HG03442 (cell line): ENCODE data around the gene RIPK3.

Source experiments
- ATAC-seq: cut with Tn5 transposase; IDR thresholded peaks from one replicate; pipeline ENCODE4 v1.9.1; 2021; ENCODE audit warnings: mild to moderate bottlenecking, moderate library complexity; ENCODE audit not compliant: unreplicated experiment

RIPK3 gene

DNA sequence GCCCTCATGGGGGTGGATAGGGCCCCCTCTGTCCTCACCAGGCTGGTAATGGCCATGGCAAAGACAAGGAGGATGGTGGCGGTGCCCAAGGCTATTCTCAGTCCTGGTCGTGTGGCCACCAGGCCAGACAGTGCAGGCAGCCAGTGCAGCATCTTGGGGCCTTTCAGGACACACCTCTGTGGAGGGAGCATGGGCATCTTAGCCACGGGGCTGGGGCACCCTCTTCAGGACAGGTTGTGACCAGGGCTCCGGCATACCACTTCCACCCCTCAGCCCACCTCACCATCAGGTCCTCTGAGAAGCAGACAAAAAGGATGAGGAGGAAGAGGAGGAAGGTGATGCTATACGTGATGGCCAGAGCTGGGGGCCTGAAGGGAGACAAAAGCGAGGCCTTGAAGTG lies 15.8 kb downstream of the RIPK3 start:
- no peak for ATAC-seq

DNA sequence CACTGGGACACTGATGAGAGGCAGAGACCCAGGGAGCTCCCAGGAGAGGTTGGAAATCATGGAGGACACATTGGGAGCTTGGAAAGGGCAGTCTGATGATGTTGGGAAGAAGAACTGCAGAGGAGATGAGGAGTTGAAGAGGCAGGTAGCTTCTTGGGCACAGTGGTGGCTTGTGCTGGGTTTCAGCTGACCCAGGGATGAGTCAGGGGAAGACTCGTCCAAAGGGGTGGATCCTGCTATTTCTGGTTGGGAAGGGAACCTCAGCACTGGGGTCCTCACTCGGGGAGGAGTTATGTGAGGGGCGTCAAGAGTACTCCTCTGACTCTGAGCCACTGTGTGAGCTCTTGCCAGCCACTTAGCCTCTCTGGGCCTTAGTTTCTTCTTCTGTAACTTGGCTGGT lies 16.4 kb downstream of the RIPK3 start:
- ATAC-seq: no peak

DNA sequence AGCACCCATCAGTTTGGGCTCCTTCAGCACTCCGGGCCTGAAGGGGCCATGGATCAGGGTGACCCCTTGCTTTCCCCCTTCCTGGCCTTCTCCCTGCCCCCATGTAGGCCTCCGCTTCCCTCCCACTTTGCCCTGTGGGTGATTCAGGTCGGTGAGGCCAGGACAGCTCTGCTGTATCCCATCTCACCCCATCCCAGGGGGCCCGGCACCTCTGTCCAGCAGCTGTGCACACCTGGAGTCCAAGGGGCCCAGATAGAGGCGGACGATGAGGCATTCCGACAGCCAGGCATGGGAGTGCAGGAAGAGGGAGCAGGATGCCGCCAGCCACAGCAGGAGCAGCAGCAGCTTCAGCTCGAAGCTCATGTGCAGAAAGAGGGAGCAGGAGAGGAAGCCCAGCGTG lies 17.1 kb downstream of the RIPK3 start:
- ATAC-seq: no peak

DNA sequence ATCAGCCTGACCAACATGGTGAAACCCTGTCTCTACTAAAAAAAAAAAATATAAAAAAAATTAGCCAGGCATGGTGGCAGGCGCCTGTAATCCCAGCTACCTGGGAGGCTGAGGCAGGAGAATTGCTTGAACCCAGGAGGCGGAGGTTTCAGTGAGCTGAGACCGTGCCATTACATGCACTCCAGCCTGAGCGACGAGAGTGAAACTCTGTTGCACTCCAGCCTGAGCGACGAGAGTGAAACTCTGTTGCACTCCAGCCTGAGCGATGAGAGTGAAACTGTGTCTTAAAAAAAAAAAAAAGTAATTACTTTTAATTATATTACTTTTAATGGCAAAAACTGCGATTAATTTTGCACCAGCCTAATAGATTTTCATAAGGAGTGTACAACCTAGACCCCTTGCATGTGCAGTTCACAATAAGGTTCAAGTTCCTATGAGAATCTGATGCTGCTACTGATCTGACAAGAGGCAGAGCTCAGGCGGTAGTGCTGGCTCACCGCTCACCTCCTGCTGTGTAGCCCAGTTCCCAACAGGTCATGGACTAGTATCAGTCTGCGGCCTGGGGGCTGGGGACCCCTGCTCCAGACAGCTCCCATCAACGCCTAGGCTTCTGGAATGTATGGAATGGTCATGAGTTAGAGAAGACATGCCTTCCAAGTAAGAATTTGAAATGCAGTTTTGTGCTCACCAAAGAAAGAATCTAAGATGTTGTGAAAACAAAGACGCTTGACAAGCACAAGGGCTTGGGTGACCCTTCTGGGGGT lies 18.4 kb downstream of the RIPK3 start:
- ATAC-seq: no peak

DNA sequence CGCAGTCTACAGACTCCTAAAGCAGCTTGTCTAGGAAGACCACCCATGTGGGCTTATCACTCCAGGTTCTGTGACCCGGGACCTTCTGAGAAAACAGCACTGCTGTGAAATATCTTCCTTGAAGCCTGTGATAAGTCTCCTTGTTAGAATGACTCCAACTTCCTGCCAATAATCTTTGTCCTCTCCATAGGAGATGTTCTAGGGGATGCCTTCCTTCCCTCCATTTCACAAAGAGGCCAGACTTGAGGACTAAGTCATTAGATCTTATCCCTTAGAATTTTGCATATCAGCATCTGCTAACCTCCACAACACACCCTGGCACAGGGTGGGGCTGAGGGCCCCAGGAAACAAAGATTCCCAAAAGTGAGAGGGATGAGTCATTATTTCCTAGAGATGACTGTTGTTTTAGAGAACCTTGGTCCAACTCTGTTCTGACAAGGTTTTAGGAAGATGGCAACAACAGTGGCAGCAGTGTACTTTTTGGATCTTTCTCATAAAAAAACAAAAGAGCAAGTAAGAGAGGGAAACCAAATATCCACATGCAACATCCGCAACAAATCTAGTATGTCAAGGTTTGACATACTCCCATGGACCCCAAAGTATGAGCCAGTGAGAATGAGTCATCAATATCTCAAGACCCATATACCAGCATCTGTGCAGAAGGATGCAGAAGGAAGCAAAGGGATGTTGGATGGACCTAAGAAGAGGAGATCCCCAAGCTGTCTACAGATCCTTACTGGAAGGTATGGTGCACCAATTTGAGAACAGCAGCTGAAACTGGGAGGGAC lies 22.5 kb downstream of the RIPK3 start:
- ATAC-seq: no peak

DNA sequence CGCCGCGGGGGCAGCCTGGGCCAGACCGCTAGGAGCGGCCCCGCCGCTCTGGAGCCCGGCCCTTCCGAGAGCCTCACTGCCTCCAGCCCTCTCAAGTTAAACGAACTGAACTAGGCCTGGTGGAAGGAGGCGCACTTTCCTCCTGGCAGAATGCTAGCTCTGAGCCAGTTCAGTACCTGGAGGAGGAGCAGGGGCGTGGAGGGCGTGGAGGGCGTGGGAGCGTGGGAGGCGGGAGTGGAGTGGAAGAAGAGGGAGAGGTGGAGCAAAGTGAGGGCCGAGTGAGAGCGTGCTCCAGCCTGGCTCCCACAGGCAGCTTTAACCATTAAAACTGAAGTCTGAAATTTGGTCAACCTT lies 23.2 kb downstream of the RIPK3 start:
- no peak for ATAC-seq

DNA sequence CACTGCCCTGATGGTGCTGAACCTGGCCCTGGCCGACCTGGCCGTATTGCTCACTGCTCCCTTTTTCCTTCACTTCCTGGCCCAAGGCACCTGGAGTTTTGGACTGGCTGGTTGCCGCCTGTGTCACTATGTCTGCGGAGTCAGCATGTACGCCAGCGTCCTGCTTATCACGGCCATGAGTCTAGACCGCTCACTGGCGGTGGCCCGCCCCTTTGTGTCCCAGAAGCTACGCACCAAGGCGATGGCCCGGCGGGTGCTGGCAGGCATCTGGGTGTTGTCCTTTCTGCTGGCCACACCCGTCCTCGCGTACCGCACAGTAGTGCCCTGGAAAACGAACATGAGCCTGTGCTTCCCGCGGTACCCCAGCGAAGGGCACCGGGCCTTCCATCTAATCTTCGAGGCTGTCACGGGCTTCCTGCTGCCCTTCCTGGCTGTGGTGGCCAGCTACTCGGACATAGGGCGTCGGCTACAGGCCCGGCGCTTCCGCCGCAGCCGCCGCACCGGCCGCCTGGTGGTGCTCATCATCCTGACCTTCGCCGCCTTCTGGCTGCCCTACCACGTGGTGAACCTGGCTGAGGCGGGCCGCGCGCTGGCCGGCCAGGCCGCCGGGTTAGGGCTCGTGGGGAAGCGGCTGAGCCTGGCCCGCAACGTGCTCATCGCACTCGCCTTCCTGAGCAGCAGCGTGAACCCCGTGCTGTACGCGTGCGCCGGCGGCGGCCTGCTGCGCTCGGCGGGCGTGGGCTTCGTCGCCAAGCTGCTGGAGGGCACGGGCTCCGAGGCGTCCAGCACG lies 23.8 kb downstream of the RIPK3 start:
- ATAC-seq: no peak

DNA sequence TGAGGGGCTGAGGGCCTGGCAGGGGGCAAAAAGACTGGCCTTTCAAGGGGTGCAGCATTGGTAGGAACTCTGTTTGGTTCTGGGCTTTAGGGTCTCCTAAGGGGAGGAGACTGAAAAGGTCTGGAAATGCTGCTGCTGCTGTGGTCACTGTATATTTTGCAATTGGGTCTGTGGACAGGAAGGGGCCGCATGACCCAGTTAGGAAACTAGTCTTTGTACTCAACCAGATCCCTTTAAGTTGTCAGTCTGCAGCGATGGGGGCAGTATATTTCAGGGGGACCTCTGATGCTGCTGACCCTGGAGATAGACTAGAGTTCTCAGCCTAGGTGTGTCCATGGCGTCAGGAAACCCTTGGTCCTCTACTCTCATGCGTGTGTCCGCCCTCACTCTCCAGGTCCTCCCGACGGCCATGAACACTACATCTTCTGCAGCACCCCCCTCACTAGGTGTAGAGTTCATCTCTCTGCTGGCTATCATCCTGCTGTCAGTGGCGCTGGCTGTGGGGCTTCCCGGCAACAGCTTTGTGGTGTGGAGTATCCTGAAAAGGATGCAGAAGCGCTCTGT lies 24.5 kb downstream of the RIPK3 start:
- ATAC-seq: no peak

DNA sequence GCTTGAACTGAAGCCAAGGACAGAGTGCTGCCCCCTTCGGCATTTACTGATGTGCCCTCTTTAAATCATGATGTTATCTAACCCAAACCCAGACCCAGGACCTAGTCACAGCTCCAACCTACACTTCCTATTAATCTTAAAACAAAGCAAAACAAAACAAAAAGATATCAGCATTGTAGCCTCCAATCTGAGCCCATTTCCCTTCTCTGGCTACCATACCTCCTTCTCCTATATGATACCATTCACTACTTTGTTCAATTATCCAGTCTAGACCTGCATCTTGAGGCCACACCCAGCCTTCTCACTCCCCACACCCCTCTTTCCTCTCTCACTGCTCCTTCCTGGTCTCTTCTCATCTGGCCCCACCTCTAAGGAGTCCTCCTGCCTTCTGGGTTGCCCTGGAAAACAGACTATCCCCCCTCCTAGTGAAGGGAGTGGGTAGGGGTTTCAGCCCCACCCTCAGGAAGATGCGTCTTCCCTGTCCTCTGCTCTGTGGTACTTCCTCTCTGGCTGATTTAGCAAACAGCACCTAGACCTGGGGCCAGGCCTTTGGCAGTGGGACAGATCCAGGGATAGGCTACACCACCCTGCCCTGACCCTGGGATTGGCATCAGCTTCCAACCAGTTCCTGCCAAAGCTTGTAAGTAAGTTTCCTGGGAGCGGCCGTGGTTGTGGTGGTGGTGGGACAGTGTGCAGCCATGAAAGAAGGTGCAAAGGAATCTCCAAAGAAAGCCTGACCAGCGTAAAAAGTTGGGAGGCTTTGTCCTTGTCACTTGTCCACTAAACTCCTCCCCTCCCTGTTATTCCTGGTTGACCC lies 25.2 kb downstream of the RIPK3 start:
- ATAC-seq: no peak

DNA sequence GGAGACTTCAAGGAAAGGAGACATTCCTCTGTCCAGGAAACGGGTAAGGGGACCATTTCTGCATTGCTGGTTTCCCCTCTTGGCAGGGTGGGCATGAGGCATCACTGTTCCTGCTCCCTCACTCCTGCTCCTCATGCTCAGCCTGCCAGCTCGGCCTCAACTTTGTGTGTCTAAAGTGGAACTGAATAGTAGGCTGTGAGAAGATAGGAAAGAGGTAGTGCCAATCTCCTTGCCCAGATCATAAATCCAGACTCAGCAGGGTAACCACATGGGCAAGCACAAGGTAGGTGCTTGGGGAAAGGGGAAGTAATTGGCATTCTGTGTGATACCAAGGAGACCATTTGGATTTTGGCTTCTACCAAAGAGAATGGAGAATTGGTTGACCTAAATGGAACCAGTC lies 25.9 kb downstream of the RIPK3 start:
- no peak for ATAC-seq

DNA sequence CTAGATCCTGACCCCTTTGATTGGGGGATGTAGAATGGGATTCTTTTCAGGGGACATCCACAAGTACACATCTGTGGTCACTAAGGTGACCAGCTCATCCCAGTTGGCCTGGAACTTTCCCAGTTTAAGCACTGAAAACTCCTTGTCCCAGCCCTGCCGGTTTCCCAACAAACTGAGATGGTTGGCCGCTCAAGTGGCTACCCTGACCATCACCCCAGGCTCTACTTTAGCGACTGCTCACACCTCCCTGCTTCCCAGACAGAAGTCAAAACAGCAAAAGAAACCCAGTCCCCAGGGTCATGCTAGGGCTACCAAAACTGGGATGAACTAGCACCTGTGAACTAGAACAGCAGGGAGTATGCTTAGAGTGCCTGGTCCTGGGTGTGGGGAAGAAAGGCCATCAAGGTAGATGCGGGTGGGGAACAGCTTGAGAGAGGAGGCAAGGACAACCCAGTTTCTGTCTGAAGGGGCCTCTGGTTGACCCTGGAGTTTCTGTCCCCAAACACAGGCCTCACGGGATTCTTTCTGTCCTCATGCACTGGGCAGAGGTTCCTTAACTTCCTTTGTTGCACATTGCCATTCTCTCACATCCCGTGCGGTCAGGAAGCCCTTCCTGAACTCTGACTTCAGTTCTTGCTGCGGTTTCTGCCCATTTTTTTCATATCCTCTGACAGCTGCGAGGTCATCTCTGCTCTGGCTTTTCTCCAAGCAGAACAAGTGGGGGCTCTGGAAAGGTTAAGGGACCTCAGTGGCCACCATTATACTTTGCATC lies 26.9 kb downstream of the RIPK3 start:
- ATAC-seq: no peak

DNA sequence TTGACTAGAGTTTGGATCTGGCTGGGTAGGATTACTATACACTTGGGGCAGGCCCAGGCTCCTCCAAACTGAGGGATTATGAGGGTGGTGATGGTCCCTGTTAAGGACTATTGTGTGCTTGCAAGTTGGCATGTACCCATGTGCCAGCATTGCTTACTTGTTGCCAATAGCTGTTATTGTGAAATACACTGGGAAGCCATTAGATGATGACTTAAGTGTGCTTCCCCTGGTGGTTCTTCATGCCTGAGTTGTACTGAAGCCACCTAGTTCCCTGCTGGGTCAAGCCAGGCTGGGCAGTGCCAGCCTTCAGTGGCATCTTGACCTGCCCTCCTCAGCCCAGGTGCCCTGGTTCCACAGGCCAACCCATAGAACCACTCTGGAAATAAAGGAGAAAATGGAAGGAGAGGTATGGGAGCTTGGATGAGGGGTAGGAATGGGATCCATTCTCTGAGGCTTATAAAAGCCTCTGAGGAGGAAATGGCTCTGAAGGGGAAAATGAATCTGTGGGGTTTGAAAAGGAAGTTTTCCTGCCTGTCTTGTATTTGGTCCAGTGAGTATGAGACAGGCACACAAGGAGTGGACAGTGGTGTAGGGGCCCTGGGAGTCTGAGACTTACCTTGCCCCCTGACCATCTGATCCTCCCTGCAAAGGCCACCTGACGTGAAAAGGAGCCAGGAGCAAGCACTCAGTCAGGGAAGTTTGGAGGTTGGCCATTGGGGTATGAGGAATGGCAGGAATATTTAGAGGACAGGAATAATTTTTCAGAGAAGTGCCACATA lies 27.8 kb downstream of the RIPK3 start:
- ATAC-seq: no peak

DNA sequence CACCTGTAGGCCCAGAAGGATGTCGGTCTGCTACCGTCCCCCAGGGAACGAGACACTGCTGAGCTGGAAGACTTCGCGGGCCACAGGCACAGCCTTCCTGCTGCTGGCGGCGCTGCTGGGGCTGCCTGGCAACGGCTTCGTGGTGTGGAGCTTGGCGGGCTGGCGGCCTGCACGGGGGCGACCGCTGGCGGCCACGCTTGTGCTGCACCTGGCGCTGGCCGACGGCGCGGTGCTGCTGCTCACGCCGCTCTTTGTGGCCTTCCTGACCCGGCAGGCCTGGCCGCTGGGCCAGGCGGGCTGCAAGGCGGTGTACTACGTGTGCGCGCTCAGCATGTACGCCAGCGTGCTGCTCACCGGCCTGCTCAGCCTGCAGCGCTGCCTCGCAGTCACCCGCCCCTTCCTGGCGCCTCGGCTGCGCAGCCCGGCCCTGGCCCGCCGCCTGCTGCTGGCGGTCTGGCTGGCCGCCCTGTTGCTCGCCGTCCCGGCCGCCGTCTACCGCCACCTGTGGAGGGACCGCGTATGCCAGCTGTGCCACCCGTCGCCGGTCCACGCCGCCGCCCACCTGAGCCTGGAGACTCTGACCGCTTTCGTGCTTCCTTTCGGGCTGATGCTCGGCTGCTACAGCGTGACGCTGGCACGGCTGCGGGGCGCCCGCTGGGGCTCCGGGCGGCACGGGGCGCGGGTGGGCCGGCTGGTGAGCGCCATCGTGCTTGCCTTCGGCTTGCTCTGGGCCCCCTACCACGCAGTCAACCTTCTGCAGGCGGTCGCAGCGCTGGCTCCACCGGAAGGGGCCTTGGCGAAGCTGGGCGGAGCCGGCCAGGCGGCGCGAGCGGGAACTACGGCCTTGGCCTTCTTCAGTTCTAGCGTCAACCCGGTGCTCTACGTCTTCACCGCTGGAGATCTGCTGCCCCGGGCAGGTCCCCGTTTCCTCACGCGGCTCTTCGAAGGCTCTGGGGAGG lies 28.9 kb downstream of the RIPK3 start, which contains the start of gene LTB4R:
Gene LTB4R, plus strand, starts transcription at position 857 of the 959 bp plus-strand sequence. CDS start 4,150 bp downstream, outside the sequence.
- peak; percentile 67 for ATAC-seq

DNA sequence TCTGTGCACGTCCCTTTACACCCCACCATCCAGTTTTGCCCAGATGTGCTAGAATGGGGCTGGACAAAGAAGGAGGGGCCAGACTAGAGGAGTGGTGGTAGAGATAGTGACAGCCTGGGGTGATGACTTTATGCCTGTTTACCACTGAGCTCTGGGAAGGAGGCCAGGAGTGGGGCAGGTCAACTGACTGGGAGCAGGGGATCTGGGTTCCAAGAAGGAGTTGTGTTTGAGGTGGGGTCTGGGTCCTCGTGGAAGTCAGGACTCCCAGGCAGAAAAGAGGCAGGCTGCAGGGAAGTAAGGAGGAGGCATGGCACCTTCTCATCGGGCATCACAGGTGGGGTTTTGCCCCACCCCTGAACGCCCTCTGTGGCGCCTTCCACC lies 29.5 kb downstream of the RIPK3 start:
- ATAC-seq: no peak

DNA sequence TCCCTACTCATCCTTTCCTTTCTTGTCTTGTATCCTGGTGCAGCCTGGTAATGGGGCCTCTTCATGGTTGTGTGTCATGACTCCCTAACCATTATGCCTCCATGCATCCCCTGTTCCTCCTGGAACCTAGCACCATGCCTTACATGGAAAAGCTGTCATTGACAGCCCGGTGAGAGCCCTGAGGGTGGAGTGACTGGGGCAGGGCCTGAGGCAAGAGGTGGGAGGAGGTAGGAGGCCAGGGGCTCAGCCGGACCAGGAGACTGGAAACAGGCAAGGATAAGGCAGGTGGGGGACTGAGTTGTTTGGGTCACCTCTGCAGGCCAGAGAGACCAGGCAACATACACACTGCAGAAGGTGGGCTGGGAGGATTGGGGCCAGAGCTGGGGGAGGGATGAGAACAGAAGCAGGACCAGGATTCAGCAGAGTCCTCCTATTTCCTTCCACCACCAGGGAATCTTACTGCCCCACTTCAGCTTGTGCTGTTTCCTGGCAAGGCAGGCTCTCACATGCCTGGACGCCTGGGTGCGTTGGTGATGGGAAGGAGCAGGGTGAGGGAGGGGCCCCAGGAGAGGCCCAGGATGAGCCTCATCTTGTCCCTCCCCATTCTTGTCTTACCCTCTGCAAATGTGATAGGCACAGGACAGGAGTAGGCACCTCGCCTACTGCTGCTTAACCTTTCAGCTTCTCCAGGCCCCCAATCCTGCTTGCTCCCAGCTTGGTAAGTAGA lies 30.1 kb downstream of the RIPK3 start, which contains the start of gene LTB4R2:
Gene LTB4R2, plus strand, starts transcription at position 603 of the 727 bp plus-strand sequence. CDS start 525 bp downstream, outside the sequence.
- ATAC-seq: no peak

DNA sequence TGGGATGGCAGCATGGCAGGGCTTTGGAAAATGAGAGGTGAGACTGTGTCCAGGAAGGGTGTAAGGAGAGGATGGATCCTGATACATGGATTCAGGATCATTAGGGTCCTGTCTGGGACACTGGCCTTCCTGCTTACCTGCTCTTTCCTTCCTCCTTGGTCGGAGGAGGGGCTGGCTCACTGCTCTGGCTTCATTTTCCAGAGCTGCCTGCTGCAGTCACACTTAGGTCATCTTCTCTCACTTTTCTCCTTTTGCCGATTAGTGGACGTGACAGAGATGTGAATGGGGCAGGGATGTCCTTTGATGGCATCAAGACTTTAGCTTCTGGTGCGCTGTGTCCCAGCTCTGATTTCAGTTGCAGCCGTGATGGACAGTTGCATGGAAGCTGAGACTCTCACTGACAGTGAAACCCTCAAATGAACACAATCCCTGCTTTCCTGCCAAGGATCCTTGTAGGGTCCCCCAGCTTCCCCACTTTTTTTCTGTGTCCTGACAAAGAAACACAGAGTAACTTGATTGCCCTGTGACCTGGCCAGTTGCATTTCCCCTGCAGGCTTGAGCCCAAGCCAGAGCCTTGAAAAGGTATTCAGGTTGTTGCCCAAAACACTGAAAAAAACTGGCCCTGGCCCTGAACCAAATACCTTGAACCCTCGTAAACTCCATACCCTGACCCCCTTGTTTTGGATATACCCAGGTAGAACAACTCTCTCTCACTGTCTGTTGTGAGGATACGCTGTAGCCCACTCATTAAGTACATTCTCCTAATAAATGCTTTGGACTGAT lies 31.3 kb downstream of the RIPK3 start:
- ATAC-seq: no peak
